ENCODE measurements around the gene NAV3. TPM values are rescaled to one million over a fixed set of nuclear protein-coding genes. Genes with fewer than 3 reads are reported as not detected.

The NAV3 gene
- total RNA-seq, 1 donor from 2014 or later, result 8.1 TPM

DNA sequence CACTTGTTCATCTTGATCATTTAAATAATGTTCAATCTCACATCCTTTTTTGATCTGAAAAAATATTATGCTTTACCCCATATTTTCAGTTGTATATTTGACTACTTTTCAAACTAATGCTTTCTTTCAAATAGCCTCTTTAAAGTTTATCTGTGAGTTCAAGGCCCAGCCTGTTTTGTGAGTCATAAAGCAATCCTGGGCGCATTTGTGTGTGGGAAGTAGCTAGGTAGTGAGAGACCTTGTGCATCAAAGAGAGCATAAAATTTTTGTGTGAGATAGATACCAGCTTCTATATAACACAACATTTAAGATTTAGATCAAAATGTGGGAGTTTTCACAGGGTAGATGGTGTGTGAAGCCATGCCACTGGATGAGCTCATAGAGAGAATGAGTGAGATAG is 405.6 kb downstream of the NAV3 start:
- TF ChIP-seq CTCF (IDR thresholded peaks at IDR 0.05), result no peak
- H3K36me3 Mint-ChIP-seq (ENCODE audit: unreplicated experiment), result no peaks in the 10 kb centered on the region
- no peak for DNase-seq (ENCODE audit: extremely low spot score, unreplicated experiment)

DNA sequence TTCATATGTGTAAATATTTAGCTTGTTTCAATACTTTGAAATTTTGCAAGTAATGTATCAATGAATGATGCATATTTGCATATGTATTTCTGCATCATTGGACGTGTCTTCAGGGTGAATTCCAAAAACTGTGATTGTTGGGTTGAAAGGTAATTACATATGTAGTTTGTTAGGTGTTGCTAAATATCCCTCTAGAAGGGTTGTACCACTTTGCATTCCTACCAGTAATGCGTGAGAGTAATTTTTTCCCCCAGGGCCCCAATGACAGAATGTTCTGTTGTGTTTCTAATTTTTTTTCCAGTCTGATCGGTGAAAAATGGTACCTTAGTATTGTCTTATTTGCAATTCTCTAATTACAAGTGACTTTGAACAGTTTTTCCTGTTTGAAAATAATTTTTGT is 408.9 kb downstream of the NAV3 start:
- H3K27ac Mint-ChIP-seq (ENCODE audit: unreplicated experiment), result no peak overlapping the region
- H3K4me1 Mint-ChIP-seq (ENCODE audit: unreplicated experiment), result peaks cover 13% of the 10 kb centered on the region
- no peaks in the 10 kb centered on the region for H3K9me3 Mint-ChIP-seq (ENCODE audit: unreplicated experiment)
- TF ChIP-seq CTCF (IDR thresholded peaks at IDR 0.05), result no peak
- no peak for DNase-seq (ENCODE audit: extremely low spot score, unreplicated experiment)
- no peaks in the 10 kb centered on the region for H3K27me3 Mint-ChIP-seq (ENCODE audit: unreplicated experiment)
- no peak overlapping the region for H3K4me3 Mint-ChIP-seq (ENCODE audit: unreplicated experiment)
- no peaks in the 10 kb centered on the region for H3K36me3 Mint-ChIP-seq (ENCODE audit: unreplicated experiment)

More for the DNA sequence above, 405.6 kb downstream of the NAV3 start:
- H3K4me1 Mint-ChIP-seq (ENCODE audit: unreplicated experiment), result peaks cover 13% of the 10 kb centered on the region
- no peaks in the 10 kb centered on the region for H3K27me3 Mint-ChIP-seq (ENCODE audit: unreplicated experiment)
- no peak overlapping the region for H3K4me3 Mint-ChIP-seq (ENCODE audit: unreplicated experiment)
- H3K27ac Mint-ChIP-seq (ENCODE audit: unreplicated experiment), result no peak overlapping the region
- no peaks in the 10 kb centered on the region for H3K9me3 Mint-ChIP-seq (ENCODE audit: unreplicated experiment)

GRCh38 chr12:78240827-78241226 is 410.1 kb downstream of the NAV3 start:
- H3K27me3 Mint-ChIP-seq (ENCODE audit: unreplicated experiment), result no peaks in the 10 kb centered on the region
- no peak for TF ChIP-seq CTCF (IDR thresholded peaks at IDR 0.05)
- H3K36me3 Mint-ChIP-seq (ENCODE audit: unreplicated experiment), result no peaks in the 10 kb centered on the region
- H3K9me3 Mint-ChIP-seq (ENCODE audit: unreplicated experiment), result no peaks in the 10 kb centered on the region
- peaks cover 13% of the 10 kb centered on the region for H3K4me1 Mint-ChIP-seq (ENCODE audit: unreplicated experiment)
- H3K27ac Mint-ChIP-seq (ENCODE audit: unreplicated experiment), result no peak overlapping the region
- no peak overlapping the region for H3K4me3 Mint-ChIP-seq (ENCODE audit: unreplicated experiment)
- no peak for DNase-seq (ENCODE audit: extremely low spot score, unreplicated experiment)

- Mint-ChIP-seq H3K27me3 (ENCODE audit: unreplicated experiment) (no peaks in the 10 kb centered on the region), H3K36me3 (ENCODE audit: unreplicated experiment) (no peaks in the 10 kb centered on the region), H3K4me3 (ENCODE audit: unreplicated experiment) (no peak overlapping the region), H3K9me3 (ENCODE audit: unreplicated experiment) (no peaks in the 10 kb centered on the region), H3K4me1 (ENCODE audit: unreplicated experiment) (peaks cover 13% of the 10 kb centered on the region), H3K27ac (ENCODE audit: unreplicated experiment) (no peak overlapping the region)
- DNase-seq (ENCODE audit: extremely low spot score, unreplicated experiment), result no peak
- TF ChIP-seq CTCF (IDR thresholded peaks at IDR 0.05), result no peak
These were observed 410.8 kb downstream of the NAV3 start for GRCh38 chr12:78241446-78241845.

DNA sequence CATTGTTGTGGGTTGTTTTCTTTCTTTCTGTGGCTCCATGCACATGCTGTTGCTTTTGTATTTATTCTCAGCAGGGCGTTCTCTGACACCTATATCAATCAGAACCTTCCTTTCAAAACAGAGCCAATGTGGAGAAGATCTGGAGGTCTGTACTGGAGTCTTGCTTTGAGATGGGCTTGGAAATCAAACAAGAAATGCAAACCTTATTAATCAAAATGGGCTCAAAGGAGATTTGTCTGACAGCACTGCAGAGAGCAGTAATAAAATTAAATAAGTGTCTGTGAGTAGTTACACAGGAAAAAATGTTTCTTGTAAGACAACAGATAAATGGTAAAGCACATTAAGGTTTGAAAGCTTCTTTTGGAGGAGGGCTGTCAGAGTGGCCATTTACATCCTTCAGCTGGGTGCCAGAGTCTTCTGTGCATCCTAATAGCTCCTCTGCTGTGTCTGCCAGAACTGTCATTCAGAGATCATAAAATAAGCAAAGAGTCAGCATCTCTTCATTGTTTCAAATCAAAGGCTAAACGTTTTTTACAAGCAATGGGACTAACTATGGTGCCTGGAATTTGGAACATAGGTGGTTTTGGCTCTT is 414.3 kb downstream of the NAV3 start:
- Mint-ChIP-seq H3K4me3 (ENCODE audit: unreplicated experiment) (no peak overlapping the region), H3K36me3 (ENCODE audit: unreplicated experiment) (no peaks in the 10 kb centered on the region), H3K9me3 (ENCODE audit: unreplicated experiment) (no peaks in the 10 kb centered on the region), H3K27me3 (ENCODE audit: unreplicated experiment) (peaks cover 5% of the 10 kb centered on the region), H3K4me1 (ENCODE audit: unreplicated experiment) (peaks cover 3% of the 10 kb centered on the region), H3K27ac (ENCODE audit: unreplicated experiment) (no peak overlapping the region)
- no peak for TF ChIP-seq CTCF (IDR thresholded peaks at IDR 0.05)
- no peak for DNase-seq (ENCODE audit: extremely low spot score, unreplicated experiment)
